Activated naive CD8-positive, alpha-beta T cell treated with anti-CD3 and anti-CD28 coated beads for 36 hours (primary cell): ENCODE measurements around the gene CTDNEP1. TPM values are rescaled to one million over a fixed set of nuclear protein-coding genes. Genes with fewer than 3 reads are reported as not detected.
A peak's percentile ranks its signal among the peaks of the same experiment; 100 is the strongest.

Experiments
- DNase-seq: peaks from one replicate; pipeline ENCODE4 v3.0.0; 2021
- H3K27ac Mint-ChIP-seq: one replicate; pipeline ENCODE4 v1.8.0; 2022; ENCODE audit warnings: mild to moderate bottlenecking, moderate library complexity, mixed read lengths
- H3K27me3 Mint-ChIP-seq: one replicate; pipeline ENCODE4 v1.8.0; 2022; ENCODE audit warnings: mild to moderate bottlenecking, mixed read lengths
- H3K36me3 Mint-ChIP-seq: one replicate; pipeline ENCODE4 v1.8.0; 2021; ENCODE audit warnings: mild to moderate bottlenecking, mixed read lengths
- H3K4me1 Mint-ChIP-seq: one replicate; pipeline ENCODE4 v1.8.0; 2021; ENCODE audit warnings: mixed read lengths
- H3K4me3 Mint-ChIP-seq: one replicate; pipeline ENCODE4 v1.8.0; 2022; ENCODE audit warnings: mild to moderate bottlenecking, moderate library complexity, mixed read lengths
- H3K9me3 Mint-ChIP-seq: one replicate; pipeline ENCODE4 v1.8.0; 2022; ENCODE audit warnings: mixed read lengths
- total RNA-seq, 2 experiments: library from RNA; stranded (reverse); gene quantifications; one replicate each; pipeline ENCODE4 v1.2.3, GENCODE V29; 2021

The CTDNEP1 gene
- total RNA-seq, 2 experiments from 2014 or later, result 180 to 191 TPM

- Mint-ChIP-seq H3K9me3 (no peaks in the 10 kb centered on the region), H3K27me3 (peaks cover 21% of the 10 kb centered on the region), H3K27ac (no peak overlapping the region), H3K36me3 (no peaks in the 10 kb centered on the region), H3K4me3 (no peak overlapping the region), H3K4me1 (peaks cover 22% of the 10 kb centered on the region)
- DNase-seq, result no peak
These were observed 32.1 kb upstream of the CTDNEP1 start for GRCh38 chr17:7283471-7284216.

GRCh38 chr17:7282752-7283321 is 31.3 kb upstream of the CTDNEP1 start:
- H3K4me1 Mint-ChIP-seq, result peaks cover 22% of the 10 kb centered on the region
- peak; percentile 30 for DNase-seq
- H3K27ac Mint-ChIP-seq, result no peak overlapping the region
- peak overlapping the region; percentile 40 for H3K4me3 Mint-ChIP-seq
- H3K36me3 Mint-ChIP-seq, result no peaks in the 10 kb centered on the region
- no peaks in the 10 kb centered on the region for H3K9me3 Mint-ChIP-seq
- peaks cover 21% of the 10 kb centered on the region for H3K27me3 Mint-ChIP-seq

GRCh38 chr17:7281953-7282751 is 30.6 kb upstream of the CTDNEP1 start:
- no peak for DNase-seq
- no peaks in the 10 kb centered on the region for H3K9me3 Mint-ChIP-seq
- H3K36me3 Mint-ChIP-seq, result no peaks in the 10 kb centered on the region
- peaks cover 21% of the 10 kb centered on the region for H3K27me3 Mint-ChIP-seq
- peaks cover 22% of the 10 kb centered on the region for H3K4me1 Mint-ChIP-seq
- H3K27ac Mint-ChIP-seq, result no peak overlapping the region
- H3K4me3 Mint-ChIP-seq, result peak overlapping the region; percentile 76

GRCh38 chr17:7281074-7281952 is 29.8 kb upstream of the CTDNEP1 start, which contains the start of gene SLC2A4:
TSS of gene SLC2A4 (plus strand) at chr17:7281718. CDS start at chr17:7281935, 217 bp downstream.
- H3K27ac Mint-ChIP-seq, result peak within 1 kb of the TSS; percentile 84

GRCh38 chr17:7280519-7281073 is 29.1 kb upstream of the CTDNEP1 start:
- Mint-ChIP-seq H3K36me3 (no peaks in the 10 kb centered on the region), H3K27me3 (peaks cover 18% of the 10 kb centered on the region), H3K4me3 (peak overlapping the region; percentile 76), H3K4me1 (peaks cover 22% of the 10 kb centered on the region), H3K27ac (peak overlapping the region; percentile 84), H3K9me3 (no peaks in the 10 kb centered on the region)
- peak; percentile 88 for DNase-seq

More at GRCh38 chr17:7281074-7281952, 29.8 kb upstream of the CTDNEP1 start, which contains the start of gene SLC2A4:
- Mint-ChIP-seq H3K27me3 (peaks cover 19% of the 10 kb centered on the region), H3K4me1 (peaks cover 22% of the 10 kb centered on the region), H3K4me3 (peak within 1 kb of the TSS; percentile 76), H3K9me3 (no peaks in the 10 kb centered on the region), H3K36me3 (no peaks in the 10 kb centered on the region)
- DNase-seq, result peak; percentile 94

DNA sequence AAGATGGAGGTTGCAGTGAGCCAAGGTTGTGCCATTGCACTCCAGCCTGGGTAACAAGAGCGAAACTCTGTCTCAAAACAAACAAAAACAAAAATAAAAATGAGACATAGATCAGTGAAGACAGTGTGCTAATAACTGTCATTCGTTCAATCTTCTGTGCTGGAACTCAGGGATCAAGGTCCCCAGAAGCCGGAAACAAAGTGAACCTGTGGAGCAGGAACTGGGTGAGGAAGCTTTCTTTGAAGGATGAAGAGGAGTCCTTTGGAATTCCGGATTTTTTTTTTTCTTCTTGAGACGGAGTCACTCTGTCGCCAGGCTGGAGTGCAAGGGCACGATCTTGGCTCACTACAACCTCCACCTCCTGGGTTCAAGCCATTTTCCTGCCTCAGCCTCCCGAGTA is 27.9 kb upstream of the CTDNEP1 start:
- Mint-ChIP-seq H3K36me3 (no peaks in the 10 kb centered on the region), H3K4me3 (no peak overlapping the region), H3K4me1 (peaks cover 22% of the 10 kb centered on the region), H3K9me3 (no peaks in the 10 kb centered on the region), H3K27me3 (peaks cover 18% of the 10 kb centered on the region), H3K27ac (no peak overlapping the region)
- no peak for DNase-seq

DNA sequence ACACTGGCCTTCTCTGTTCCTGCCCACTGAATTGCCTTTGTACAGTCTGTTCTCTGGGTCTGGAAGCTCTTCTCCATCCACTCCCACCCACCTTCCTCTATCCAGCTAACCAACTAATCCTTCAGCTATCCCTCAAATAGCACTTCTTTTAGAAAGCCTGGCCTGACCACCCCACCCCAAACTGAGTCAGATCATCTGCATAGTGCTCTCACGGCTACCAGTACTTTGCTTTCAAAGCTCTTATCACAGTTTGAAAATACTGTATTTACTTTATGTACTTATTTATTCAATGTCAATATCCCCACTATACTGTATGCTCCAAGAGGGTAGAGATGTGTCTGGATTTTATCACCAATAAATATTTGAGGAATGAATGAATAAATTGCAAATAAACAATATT is 15.2 kb upstream of the CTDNEP1 start:
- Mint-ChIP-seq H3K4me3 (no peak overlapping the region), H3K27ac (no peak overlapping the region), H3K36me3 (no peaks in the 10 kb centered on the region), H3K4me1 (peaks cover 19% of the 10 kb centered on the region), H3K27me3 (peaks cover 18% of the 10 kb centered on the region), H3K9me3 (no peaks in the 10 kb centered on the region)
- no peak for DNase-seq

- Mint-ChIP-seq H3K27ac (no peak overlapping the region), H3K4me3 (no peak overlapping the region), H3K9me3 (no peaks in the 10 kb centered on the region), H3K4me1 (peaks cover 37% of the 10 kb centered on the region), H3K36me3 (peaks cover 6% of the 10 kb centered on the region), H3K27me3 (peaks cover 18% of the 10 kb centered on the region)
- no peak for DNase-seq
These were observed 12.2 kb upstream of the CTDNEP1 start for GRCh38 chr17:7263801-7264078.

DNA sequence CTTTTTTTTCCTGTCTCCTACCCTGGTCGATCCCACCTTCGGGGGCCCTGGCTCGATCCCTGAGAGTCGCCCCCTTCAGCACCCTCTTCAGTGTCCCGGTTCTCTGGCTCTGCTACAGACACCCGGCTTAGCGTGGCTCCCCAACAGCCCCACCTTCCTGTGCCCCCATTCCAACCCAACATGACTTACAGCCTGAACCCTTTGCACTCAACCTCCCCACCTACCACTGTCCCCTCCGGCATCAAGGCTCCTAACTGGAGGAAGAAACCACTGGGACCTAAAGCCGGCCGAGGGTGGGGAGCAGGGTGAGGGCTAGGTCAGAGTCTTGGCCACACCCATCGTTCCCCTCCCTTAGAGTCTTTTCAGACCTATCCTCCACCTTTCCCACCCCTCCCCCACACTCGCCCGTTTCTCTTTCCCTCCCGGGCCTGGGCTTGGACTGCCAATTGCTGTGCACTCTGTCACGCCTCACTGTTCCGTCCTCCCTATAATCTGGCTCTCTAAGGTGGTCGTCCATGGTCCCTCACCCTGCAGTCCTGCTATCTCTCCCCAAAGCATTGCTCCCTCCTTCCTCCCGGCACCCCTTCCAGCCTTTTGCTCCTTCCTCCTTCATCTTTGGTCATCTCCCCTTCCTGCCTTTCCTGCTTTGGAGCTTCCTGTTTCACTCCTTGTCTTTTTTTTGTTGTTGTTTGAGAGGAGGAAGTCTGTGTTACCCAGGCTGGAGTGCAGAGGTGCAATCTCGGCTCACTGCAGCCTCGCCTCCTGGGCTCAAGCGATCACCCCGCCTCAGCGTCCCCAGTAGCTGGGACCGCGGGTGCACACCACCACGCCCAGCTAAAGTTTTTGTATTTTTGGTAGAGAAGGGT is 11.6 kb upstream of the CTDNEP1 start:
- no peak for DNase-seq
- Mint-ChIP-seq H3K36me3 (peaks cover 6% of the 10 kb centered on the region), H3K27ac (no peak overlapping the region), H3K4me1 (peaks cover 41% of the 10 kb centered on the region), H3K27me3 (peaks cover 18% of the 10 kb centered on the region), H3K9me3 (no peaks in the 10 kb centered on the region), H3K4me3 (peak overlapping the region; percentile 66)

DNA sequence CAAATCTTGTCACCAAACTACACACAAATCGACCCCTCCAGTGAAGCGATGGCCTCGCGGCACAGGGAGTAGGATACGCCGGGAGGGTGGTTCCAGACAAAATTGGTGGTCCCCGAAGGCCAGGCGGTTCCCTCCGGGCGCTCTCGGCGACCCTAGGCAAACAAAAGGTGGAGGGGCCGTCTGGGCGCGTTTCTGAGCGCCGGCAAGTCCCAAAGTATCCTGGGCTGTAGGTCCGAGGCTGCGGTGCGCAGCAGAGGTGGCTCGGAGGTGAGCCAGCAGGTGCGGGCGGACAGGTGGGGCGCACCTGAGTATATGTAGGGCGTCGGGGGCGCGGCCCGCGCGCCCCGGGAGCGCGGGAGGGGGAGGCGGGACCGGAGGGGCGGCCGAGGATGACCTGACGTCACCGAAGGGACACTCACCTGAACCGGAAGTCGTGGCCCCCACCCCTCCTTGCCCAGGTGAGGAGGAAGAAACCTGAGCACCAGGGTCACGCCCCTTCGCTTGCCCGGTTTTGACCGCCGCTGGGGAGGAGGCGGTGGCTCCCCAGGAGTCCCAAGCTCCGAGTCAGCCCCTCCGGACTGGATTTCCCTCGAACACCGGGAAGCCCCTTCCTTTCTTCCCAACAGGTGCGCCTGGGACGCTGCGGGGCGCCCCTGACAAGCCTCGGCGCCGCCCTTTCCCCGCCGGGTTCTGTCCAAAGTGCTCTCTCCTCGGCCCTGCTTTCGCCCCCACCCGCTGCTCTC is 10.8 kb upstream of the CTDNEP1 start, which contains the start of gene CLDN7:
Gene CLDN7, minus strand, starts transcription at position 287 of the 743 bp plus-strand sequence. CDS start 435 bp downstream, outside the sequence.
- Mint-ChIP-seq H3K4me1 (peaks cover 41% of the 10 kb centered on the region), H3K27me3 (peaks cover 18% of the 10 kb centered on the region), H3K9me3 (no peaks in the 10 kb centered on the region), H3K4me3 (peak within 1 kb of the TSS; percentile 66), H3K36me3 (peaks cover 6% of the 10 kb centered on the region), H3K27ac (peak within 1 kb of the TSS; percentile 38)
- DNase-seq, result no peak

GRCh38 chr17:7261379-7262191 is 10.1 kb upstream of the CTDNEP1 start:
- peaks cover 41% of the 10 kb centered on the region for H3K4me1 Mint-ChIP-seq
- peak overlapping the region; percentile 64 for H3K4me3 Mint-ChIP-seq
- peaks cover 18% of the 10 kb centered on the region for H3K27me3 Mint-ChIP-seq
- peak overlapping the region; percentile 38 for H3K27ac Mint-ChIP-seq
- peaks cover 10% of the 10 kb centered on the region for H3K36me3 Mint-ChIP-seq
- DNase-seq, result peak; percentile 21
- no peaks in the 10 kb centered on the region for H3K9me3 Mint-ChIP-seq

GRCh38 chr17:7260651-7261378 is 9.3 kb upstream of the CTDNEP1 start:
- Mint-ChIP-seq H3K4me1 (peaks cover 41% of the 10 kb centered on the region), H3K27ac (no peak overlapping the region), H3K9me3 (no peaks in the 10 kb centered on the region), H3K27me3 (peaks cover 18% of the 10 kb centered on the region), H3K36me3 (peaks cover 16% of the 10 kb centered on the region), H3K4me3 (peak overlapping the region; percentile 59)
- peak; percentile 50 for DNase-seq
